SU-DHL-6 (cell line): Measurements from ENCODE around the gene RALBP1.

Experiments
- H2AFZ ChIP-seq: fragments of 200-600 bp; sonication (generic); 2 replicates; pipeline ENCODE4 v1.6.1; 2014; ENCODE audit warnings: low read depth, mild to moderate bottlenecking, moderate library complexity, mixed read lengths, antibody characterized with exemption, low read length; ENCODE audit not compliant: severe bottlenecking
- H3F3A ChIP-seq: fragments of 200-600 bp; shearing (Covaris generic); 2 replicates; pipeline ENCODE4 v1.6.0; 2016; ENCODE audit warnings: antibody characterized with exemption, mild to moderate bottlenecking; ENCODE audit not compliant: insufficient read depth
- H3K27ac ChIP-seq: fragments of 200-600 bp; sonication (generic); 2 replicates; pipeline ENCODE4 v1.5.1; 2016; ENCODE audit warnings: low read depth, mild to moderate bottlenecking, low read length, moderate library complexity, mixed read lengths
- H3K27me3 ChIP-seq: fragments of 200-600 bp; sonication (generic), shearing (Covaris generic); 2 replicates; pipeline ENCODE4 v1.6.0; 2014; ENCODE audit warnings: mild to moderate bottlenecking, low read length
- H3K36me3 ChIP-seq: fragments of 200-600 bp; sonication (generic); 2 replicates; pipeline ENCODE4 v1.6.1; 2014; ENCODE audit warnings: mild to moderate bottlenecking, low read length, mixed read lengths
- H3K4me2 ChIP-seq: fragments of 300-600, 200-600 bp; shearing (Covaris generic), sonication (generic); 2 replicates; pipeline ENCODE4 v1.6.0; 2014; ENCODE audit warnings: low read length, low read depth, mild to moderate bottlenecking; ENCODE audit not compliant: poor library complexity, severe bottlenecking
- H3K4me3 ChIP-seq: fragments of 200-600 bp; sonication (generic); 2 replicates; pipeline ENCODE4 v1.5.1; 2014; ENCODE audit warnings: antibody characterized with exemption, low read length, mild to moderate bottlenecking, mixed read lengths; ENCODE audit not compliant: insufficient read depth, poor library complexity, severe bottlenecking
- H3K79me2 ChIP-seq: fragments of 200-600 bp; sonication (generic); 2 replicates; pipeline ENCODE4 v1.6.1; 2014; ENCODE audit warnings: mild to moderate bottlenecking, low read length, moderate library complexity; ENCODE audit not compliant: insufficient read depth
- H3K9ac ChIP-seq: fragments of 200-600 bp; sonication (generic); 2 replicates; pipeline ENCODE4 v1.7.0; 2014; ENCODE audit warnings: mild to moderate bottlenecking, low read length
- H3K9me2 ChIP-seq: fragments of 200-600 bp; sonication (generic); replicated peaks from 2 replicates; pipeline ENCODE4 v1.6.1; 2014; ENCODE audit warnings: low read length; ENCODE audit not compliant: insufficient read depth
- H3K9me3 ChIP-seq: fragments of 200-600 bp; sonication (generic); 2 replicates; pipeline ENCODE4 v1.6.1; 2014; ENCODE audit warnings: low read length, mixed read lengths; ENCODE audit not compliant: insufficient read depth
- H4K20me1 ChIP-seq: fragments of 200-600 bp; sonication (generic); 2 replicates; pipeline ENCODE4 v1.6.1; 2014; ENCODE audit warnings: low read depth, mild to moderate bottlenecking, antibody characterized with exemption, low read length, moderate library complexity, mixed read lengths
- EZH2phosphoT487 ChIP-seq: fragments of 200-600 bp; sonication (generic), shearing (Covaris generic); conservative IDR thresholded peaks from 2 replicates; pipeline ENCODE4 v1.6.1; 2018; ENCODE audit warnings: mild to moderate bottlenecking, antibody characterized with exemption, low read length, moderate library complexity, mixed read lengths
- TF ChIP-seq, protein P1 (sequence below): fragments of 200-600 bp; sonication (generic); IDR thresholded peaks from one replicate; pipeline ENCODE4 v1.5.1; 2017; ENCODE audit warnings: antibody characterized with exemption, mild to moderate bottlenecking, low read length, moderate library complexity; ENCODE audit not compliant: insufficient read depth, poor library complexity, severe bottlenecking

RALBP1 gene

DNA sequence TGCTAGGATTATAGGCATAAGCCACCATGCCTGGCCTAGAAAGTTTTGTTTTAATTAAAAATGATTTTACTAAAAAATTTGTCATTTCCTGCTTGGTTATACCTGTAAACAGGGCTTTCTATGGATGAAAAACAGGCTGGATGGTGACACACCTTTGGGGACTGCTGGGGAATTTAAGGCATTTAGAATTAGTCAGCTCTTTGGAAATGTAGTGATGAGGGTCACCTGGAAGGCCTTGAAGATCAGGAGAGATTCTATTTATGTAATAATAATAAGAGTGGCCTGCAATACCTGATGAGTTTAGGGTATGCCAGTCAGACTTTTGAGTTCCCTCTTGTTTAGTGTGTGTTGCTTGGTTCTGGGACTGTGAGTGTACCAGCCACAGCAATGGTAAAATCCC is 51.1 kb downstream of the RALBP1 start:
- no peaks in the 10 kb centered on the region for H3K9me2 ChIP-seq
- H3K9ac ChIP-seq: no peak overlapping the region
- no peak overlapping the region for H3K4me3 ChIP-seq
- H2AFZ ChIP-seq: no peak overlapping the region
- no peak overlapping the region for H3K4me2 ChIP-seq
- no peaks in the 10 kb centered on the region for H3F3A ChIP-seq
- no peaks in the 10 kb centered on the region for H4K20me1 ChIP-seq
- H3K27me3 ChIP-seq: no peaks in the 10 kb centered on the region
- H3K79me2 ChIP-seq: no peaks in the 10 kb centered on the region
- no peak for TF ChIP-seq EZH2phosphoT487
- TF ChIP-seq, protein P1, sequence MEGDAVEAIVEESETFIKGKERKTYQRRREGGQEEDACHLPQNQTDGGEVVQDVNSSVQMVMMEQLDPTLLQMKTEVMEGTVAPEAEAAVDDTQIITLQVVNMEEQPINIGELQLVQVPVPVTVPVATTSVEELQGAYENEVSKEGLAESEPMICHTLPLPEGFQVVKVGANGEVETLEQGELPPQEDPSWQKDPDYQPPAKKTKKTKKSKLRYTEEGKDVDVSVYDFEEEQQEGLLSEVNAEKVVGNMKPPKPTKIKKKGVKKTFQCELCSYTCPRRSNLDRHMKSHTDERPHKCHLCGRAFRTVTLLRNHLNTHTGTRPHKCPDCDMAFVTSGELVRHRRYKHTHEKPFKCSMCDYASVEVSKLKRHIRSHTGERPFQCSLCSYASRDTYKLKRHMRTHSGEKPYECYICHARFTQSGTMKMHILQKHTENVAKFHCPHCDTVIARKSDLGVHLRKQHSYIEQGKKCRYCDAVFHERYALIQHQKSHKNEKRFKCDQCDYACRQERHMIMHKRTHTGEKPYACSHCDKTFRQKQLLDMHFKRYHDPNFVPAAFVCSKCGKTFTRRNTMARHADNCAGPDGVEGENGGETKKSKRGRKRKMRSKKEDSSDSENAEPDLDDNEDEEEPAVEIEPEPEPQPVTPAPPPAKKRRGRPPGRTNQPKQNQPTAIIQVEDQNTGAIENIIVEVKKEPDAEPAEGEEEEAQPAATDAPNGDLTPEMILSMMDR: no peak
- H3K36me3 ChIP-seq: peaks cover 8% of the 10 kb centered on the region; the same call in 1 of the 2 replicates
- H3K9me3 ChIP-seq: no peaks in the 10 kb centered on the region
- H3K27ac ChIP-seq: no peak overlapping the region

DNA sequence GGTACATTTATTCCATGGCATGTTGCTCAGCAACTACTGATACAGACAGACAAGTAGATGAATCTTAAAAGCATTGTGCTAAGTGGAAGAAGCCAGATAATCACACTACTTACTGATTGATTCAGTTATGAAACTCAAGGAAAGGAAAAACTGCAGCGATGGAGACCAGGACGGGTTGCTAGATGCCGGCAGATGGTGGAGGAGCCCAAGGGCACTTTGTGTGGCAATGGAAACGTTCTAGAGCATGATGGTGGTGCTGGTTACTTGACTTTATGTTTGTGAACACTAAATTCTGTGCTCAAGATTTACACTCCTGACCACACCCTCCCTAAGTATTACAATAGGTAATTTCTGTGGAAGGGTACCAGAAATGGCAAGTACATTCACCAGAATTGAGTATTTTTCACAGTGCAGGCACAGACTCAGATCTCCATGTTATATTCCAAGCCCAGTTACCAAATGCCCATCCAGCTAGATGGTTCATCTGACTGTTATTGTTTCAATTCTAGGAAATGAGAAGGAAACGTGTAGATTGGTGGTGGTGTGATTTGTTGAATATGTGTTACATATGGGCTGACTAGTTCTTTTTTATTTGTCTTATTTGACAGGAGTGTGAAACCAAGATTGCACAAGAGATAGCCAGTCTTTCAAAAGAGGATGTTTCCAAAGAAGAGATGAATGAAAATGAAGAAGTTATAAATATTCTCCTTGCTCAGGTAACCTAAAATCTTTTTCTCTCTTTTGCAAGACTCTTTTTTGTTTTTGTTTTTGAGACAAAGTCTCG is 55.1 kb downstream of the RALBP1 start:
- Histone ChIP-seq H3K4me3 (no peak overlapping the region), H3K9ac (no peak overlapping the region), H3K9me3 (no peaks in the 10 kb centered on the region), H3K27ac (no peak overlapping the region), H3K27me3 (no peaks in the 10 kb centered on the region), H3F3A (no peaks in the 10 kb centered on the region), H3K79me2 (no peaks in the 10 kb centered on the region), H2AFZ (no peak overlapping the region), H3K9me2 (no peaks in the 10 kb centered on the region), H3K4me2 (no peak overlapping the region), H3K36me3 (peaks cover 3% of the 10 kb centered on the region; the same call in 1 of the 2 replicates), H4K20me1 (no peaks in the 10 kb centered on the region)
- TF ChIP-seq, protein P1: no peak
- no peak for TF ChIP-seq EZH2phosphoT487

DNA sequence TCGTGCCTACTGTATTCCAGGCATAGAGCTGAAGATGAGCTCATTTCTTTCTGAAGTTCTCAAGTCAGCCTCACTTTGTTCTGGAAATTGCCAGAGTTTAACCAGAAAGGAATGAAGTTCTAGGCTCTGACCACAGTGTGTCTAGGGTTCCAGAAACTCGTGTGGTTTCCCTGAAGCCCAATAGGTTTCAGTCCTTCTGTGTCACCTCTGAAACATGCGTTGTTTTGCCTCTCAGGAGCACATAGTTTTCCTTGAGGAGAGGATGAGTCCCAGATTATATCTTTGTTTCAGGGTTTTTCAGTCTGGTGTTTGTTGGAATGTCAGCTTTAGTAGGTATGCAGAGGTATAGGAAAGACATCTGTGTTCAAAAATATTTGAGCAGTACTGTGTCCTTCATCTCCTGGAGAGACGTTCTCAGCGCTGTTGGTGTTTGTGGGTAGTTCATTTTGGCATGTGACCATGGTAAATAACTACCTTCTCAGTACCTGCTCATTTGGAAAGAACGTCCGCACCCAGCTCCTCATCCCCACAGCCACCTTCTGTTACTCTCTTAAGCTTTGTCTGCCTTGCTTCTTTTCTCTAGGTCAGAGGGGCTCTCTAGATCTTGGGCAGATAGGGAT is 56.6 kb downstream of the RALBP1 start:
- Histone ChIP-seq H3K79me2 (no peaks in the 10 kb centered on the region), H4K20me1 (no peaks in the 10 kb centered on the region), H2AFZ (no peak overlapping the region), H3K9me2 (no peaks in the 10 kb centered on the region), H3F3A (no peaks in the 10 kb centered on the region), H3K4me2 (no peak overlapping the region), H3K9ac (no peak overlapping the region), H3K27me3 (no peaks in the 10 kb centered on the region), H3K27ac (no peak overlapping the region), H3K36me3 (peaks cover 3% of the 10 kb centered on the region; the same call in 1 of the 2 replicates), H3K4me3 (no peak overlapping the region), H3K9me3 (no peaks in the 10 kb centered on the region)
- TF ChIP-seq, protein P1: no peak
- no peak for TF ChIP-seq EZH2phosphoT487
